Hepatocyte (in vitro differentiated cells): Measurements from ENCODE around the gene TMEM201.

Source experiments
- EZH2 ChIP-seq: fragments of 200-600 bp; sonication (generic); IDR thresholded peaks from 2 replicates; pipeline ENCODE4 v1.6.1; 2016; ENCODE audit warnings: antibody characterized with exemption, mild to moderate bottlenecking, borderline replicate concordance
- EZH2phosphoT487 ChIP-seq: fragments of 200-600 bp; sonication (generic); IDR thresholded peaks from one replicate; pipeline ENCODE4 v1.6.1; 2018; ENCODE audit warnings: antibody characterized with exemption, mild to moderate bottlenecking, low read depth, moderate library complexity; ENCODE audit not compliant: unreplicated experiment, severe bottlenecking
- TF ChIP-seq, protein P1 (sequence below): fragments of 200-600 bp; sonication (generic); IDR thresholded peaks from 2 replicates; pipeline ENCODE4 v1.5.1; 2016; ENCODE audit warnings: antibody characterized with exemption, mild to moderate bottlenecking; ENCODE audit not compliant: poor library complexity

DNA sequence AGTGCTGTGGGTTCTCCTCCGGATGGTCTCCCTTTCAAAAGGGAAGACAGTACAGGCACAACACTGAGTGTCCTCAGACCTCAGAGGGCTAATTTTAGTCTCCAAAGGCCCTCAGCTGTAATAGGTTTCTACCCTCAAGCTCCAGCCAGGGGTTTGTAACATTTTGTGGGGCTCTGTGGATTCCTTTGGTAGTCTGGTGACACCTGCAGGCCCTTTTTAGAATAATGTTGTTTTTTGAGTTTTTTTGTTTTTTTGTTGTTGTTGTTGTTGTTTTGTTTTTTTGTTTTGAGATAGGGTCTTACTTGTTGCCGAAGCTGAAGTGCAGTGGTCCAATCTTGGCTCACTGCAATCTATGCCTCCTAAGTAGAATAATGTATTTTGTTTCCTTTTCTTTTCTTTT is 15.0 kb upstream of the TMEM201 start:
- TF ChIP-seq, protein P1, sequence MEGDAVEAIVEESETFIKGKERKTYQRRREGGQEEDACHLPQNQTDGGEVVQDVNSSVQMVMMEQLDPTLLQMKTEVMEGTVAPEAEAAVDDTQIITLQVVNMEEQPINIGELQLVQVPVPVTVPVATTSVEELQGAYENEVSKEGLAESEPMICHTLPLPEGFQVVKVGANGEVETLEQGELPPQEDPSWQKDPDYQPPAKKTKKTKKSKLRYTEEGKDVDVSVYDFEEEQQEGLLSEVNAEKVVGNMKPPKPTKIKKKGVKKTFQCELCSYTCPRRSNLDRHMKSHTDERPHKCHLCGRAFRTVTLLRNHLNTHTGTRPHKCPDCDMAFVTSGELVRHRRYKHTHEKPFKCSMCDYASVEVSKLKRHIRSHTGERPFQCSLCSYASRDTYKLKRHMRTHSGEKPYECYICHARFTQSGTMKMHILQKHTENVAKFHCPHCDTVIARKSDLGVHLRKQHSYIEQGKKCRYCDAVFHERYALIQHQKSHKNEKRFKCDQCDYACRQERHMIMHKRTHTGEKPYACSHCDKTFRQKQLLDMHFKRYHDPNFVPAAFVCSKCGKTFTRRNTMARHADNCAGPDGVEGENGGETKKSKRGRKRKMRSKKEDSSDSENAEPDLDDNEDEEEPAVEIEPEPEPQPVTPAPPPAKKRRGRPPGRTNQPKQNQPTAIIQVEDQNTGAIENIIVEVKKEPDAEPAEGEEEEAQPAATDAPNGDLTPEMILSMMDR: peak; percentile 49
- TF ChIP-seq EZH2 (no peak), EZH2phosphoT487 (no peak)
